ENCODE results near the gene PMPCB.
"Not testable (repeated sequence)": the region's sequence is repeated elsewhere in the genome, so short reads cannot be mapped to it uniquely, and the experiment has no call there.

DNA sequence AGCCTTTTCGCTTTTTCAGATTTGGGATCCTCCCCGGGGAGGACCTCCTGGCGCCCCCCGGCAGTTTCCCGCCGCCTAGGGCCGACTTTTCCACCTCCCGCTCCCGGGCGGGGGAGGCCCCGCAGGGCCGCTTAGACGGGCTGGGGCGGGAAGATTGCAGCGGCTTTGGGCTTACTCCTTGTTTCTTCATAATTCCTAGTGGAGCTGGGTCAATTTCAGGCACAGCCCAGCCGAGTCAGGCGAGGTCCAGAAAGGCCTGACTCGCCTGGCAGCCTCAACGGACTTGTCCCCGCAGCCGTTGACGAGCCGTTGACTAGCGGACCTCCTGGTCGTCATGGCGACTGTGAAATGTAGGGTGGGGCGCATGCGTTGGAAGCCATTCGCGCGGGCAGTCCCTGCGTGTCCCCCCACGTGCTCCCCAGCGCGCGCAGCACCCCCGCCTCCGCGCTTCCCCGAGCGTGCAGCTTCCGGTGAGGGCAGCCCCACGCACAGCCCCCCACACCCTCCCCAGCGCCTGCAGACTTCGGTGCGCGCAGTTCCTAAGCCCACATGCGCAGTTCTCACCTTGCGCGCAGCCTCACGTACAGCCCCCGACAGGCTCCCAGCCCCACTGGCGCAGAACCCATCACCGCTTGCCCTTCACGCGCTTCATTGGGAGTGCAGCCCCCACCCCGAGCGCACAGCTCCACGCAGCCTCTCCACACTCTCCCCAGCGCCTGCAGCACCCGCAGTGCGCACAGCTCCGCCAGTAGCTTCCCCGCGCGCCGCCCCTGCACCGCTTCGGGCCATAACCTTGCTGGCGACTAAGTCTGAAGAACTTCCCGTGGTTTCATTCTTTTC is 17.1 kb upstream of the PMPCB start:
- TF ChIP-seq, protein P1, sequence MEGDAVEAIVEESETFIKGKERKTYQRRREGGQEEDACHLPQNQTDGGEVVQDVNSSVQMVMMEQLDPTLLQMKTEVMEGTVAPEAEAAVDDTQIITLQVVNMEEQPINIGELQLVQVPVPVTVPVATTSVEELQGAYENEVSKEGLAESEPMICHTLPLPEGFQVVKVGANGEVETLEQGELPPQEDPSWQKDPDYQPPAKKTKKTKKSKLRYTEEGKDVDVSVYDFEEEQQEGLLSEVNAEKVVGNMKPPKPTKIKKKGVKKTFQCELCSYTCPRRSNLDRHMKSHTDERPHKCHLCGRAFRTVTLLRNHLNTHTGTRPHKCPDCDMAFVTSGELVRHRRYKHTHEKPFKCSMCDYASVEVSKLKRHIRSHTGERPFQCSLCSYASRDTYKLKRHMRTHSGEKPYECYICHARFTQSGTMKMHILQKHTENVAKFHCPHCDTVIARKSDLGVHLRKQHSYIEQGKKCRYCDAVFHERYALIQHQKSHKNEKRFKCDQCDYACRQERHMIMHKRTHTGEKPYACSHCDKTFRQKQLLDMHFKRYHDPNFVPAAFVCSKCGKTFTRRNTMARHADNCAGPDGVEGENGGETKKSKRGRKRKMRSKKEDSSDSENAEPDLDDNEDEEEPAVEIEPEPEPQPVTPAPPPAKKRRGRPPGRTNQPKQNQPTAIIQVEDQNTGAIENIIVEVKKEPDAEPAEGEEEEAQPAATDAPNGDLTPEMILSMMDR (conservative IDR thresholded peaks at IDR 0.05 in 1 of 2, IDR thresholded peaks at IDR 0.05 in 1 of 2; ENCODE audit: low read depth in 1 of 2, low read length in 2 of 2), result not testable (repeated sequence)
- TF ChIP-seq EZH2 (IDR thresholded peaks at IDR 0.05; ENCODE audit: low read length, missing control alignments), result not testable (repeated sequence)
